ENCODE measurements around the gene HOXA2.

GRCh38 chr7:27105301-27106031 is 3.0 kb upstream of the HOXA2 start:
- TF ChIP-seq CTCF (IDR thresholded peaks at IDR 0.05) (no peak), POLR2A (IDR thresholded peaks at IDR 0.05) (no peak), POLR2AphosphoS5 (IDR thresholded peaks at IDR 0.05) (no peak), EP300 (IDR thresholded peaks at IDR 0.05) (no peak)

All from suprapubic skin (tissue), 4 donors.